ENCODE data around the gene OPTC. TPM values are rescaled to one million over a fixed set of nuclear protein-coding genes. Genes with fewer than 3 reads are reported as not detected.

OPTC gene
- polyA plus RNA-seq, 1 experiment = not detected

DNA sequence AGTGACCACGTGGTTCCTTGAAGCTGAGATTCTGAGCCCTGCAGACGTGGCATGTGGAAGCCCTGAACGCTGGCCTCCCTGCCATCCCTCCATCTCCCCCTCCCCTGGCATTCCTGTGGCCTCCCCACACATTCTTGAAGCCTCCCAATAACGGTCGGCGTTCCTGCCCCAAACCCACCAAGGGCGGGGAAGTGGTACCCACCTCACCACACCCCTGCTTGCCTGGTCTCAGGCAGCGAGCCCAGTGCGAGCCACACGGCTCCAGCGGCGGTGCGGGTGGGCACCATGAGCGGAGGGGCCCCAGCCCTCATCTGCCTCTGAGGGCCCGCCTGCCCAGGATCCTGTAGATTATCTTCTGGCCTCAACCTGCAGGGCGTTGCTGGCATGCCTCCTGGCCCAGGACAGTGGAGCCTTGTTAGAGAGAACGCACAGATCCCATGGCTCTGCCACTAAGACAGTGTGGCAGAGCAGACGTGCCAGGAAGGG lies 38.9 kb upstream of the OPTC start:
- POLR2A ChIA-PET = no interaction called here
- no peak overlapping the region for H3K4me3 ChIP-seq (ENCODE audit: low read depth, low read length)
- TF ChIP-seq, protein P1, sequence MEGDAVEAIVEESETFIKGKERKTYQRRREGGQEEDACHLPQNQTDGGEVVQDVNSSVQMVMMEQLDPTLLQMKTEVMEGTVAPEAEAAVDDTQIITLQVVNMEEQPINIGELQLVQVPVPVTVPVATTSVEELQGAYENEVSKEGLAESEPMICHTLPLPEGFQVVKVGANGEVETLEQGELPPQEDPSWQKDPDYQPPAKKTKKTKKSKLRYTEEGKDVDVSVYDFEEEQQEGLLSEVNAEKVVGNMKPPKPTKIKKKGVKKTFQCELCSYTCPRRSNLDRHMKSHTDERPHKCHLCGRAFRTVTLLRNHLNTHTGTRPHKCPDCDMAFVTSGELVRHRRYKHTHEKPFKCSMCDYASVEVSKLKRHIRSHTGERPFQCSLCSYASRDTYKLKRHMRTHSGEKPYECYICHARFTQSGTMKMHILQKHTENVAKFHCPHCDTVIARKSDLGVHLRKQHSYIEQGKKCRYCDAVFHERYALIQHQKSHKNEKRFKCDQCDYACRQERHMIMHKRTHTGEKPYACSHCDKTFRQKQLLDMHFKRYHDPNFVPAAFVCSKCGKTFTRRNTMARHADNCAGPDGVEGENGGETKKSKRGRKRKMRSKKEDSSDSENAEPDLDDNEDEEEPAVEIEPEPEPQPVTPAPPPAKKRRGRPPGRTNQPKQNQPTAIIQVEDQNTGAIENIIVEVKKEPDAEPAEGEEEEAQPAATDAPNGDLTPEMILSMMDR (IDR thresholded peaks at IDR 0.05; ENCODE audit: low read depth, low read length) = no peak
- peaks cover 30% of the 10 kb centered on the region for H3K27me3 ChIP-seq (ENCODE audit: control insufficient read depth, insufficient read depth, low read length)
- no peak overlapping the region for H3K27ac ChIP-seq (ENCODE audit: low read depth, low read length)
- no peak for DNase-seq (ENCODE audit: low read depth, low spot score)
- CTCF ChIA-PET = no interaction called here
- H3K9me3 ChIP-seq (ENCODE audit: control insufficient read depth, insufficient read depth, low read length) = no peaks in the 10 kb centered on the region

DNA sequence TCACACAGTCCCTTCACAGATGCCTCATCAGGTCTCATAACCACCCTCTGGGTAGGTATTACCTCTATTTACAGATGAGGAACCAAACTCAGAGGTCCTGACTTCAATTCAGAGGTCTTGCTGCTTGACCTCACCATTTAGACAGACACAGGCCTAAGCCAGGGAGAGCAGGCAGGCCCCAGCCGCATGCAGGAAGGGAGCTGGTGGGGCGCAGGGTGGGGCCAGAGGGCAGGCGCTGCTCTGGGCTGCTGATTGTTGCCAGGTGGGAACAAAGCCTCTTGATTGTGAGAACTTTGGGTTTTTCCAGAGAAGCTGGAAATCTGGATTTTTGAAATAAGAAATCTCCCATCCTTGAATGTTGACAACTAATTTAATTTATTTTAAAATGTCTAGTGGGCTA lies 38.2 kb upstream of the OPTC start:
- H3K4me3 ChIP-seq (ENCODE audit: low read depth, low read length) = no peak overlapping the region
- ChIA-PET POLR2A (no interaction called here), CTCF (interaction anchor here (1.3 kb wide), 1 partner anchor 32 kb away, joined by 4 read pairs; no protein-coding TSS in a partner anchor)
- H3K27ac ChIP-seq (ENCODE audit: low read depth, low read length) = no peak overlapping the region
- H3K9me3 ChIP-seq (ENCODE audit: control insufficient read depth, insufficient read depth, low read length) = no peaks in the 10 kb centered on the region
- H3K27me3 ChIP-seq (ENCODE audit: control insufficient read depth, insufficient read depth, low read length) = peaks cover 25% of the 10 kb centered on the region
- TF ChIP-seq, protein P1 (IDR thresholded peaks at IDR 0.05; ENCODE audit: low read depth, low read length) = no peak
- no peak for DNase-seq (ENCODE audit: low read depth, low spot score)

DNA sequence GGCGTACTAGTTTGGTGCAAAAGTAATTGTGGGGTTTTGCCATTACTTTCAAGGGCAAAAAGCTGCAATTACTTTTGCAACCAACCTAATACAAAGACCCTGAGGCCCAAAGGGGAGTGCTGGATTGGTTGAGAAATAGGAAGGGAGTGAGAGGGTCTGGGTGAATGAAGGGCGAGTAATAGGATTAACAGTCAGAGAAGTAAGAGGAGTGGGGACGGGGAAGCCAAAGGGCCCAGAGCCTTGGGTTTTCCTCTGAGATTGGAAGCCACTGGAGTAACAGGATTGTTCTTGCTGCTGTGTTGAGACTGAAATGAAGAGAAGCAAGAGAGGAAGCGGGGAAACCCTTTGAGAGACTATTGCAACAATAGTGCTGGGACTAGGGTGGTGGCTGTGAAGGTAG lies 37.4 kb upstream of the OPTC start:
- POLR2A ChIA-PET = no interaction called here
- Histone ChIP-seq H3K9me3 (ENCODE audit: control insufficient read depth, insufficient read depth, low read length) (no peaks in the 10 kb centered on the region), H3K4me3 (ENCODE audit: low read depth, low read length) (no peak overlapping the region), H3K27me3 (ENCODE audit: control insufficient read depth, insufficient read depth, low read length) (peaks cover 22% of the 10 kb centered on the region), H3K27ac (ENCODE audit: low read depth, low read length) (no peak overlapping the region)
- DNase-seq (ENCODE audit: low read depth, low spot score) = no peak
- CTCF ChIA-PET = interaction anchor here (0.8 to 1.3 kb wide), 2 partner anchors 31 to 116 kb away, joined by 4 read pairs; no protein-coding TSS in a partner anchor
- TF ChIP-seq, protein P1 (IDR thresholded peaks at IDR 0.05; ENCODE audit: low read depth, low read length) = no peak

GRCh38 chr1:203458078-203458477 lies 35.9 kb upstream of the OPTC start:
- no peak overlapping the region for H3K27ac ChIP-seq (ENCODE audit: low read depth, low read length)
- CTCF ChIA-PET = interaction anchor here (0.9 kb wide), 1 partner anchor 116 kb away, joined by 3 read pairs; no protein-coding TSS in a partner anchor
- TF ChIP-seq, protein P1 (IDR thresholded peaks at IDR 0.05; ENCODE audit: low read depth, low read length) = no peak
- DNase-seq (ENCODE audit: low read depth, low spot score) = no peak
- H3K9me3 ChIP-seq (ENCODE audit: control insufficient read depth, insufficient read depth, low read length) = no peaks in the 10 kb centered on the region
- peaks cover 13% of the 10 kb centered on the region for H3K27me3 ChIP-seq (ENCODE audit: control insufficient read depth, insufficient read depth, low read length)
- POLR2A ChIA-PET = no interaction called here
- no peak overlapping the region for H3K4me3 ChIP-seq (ENCODE audit: low read depth, low read length)

DNA sequence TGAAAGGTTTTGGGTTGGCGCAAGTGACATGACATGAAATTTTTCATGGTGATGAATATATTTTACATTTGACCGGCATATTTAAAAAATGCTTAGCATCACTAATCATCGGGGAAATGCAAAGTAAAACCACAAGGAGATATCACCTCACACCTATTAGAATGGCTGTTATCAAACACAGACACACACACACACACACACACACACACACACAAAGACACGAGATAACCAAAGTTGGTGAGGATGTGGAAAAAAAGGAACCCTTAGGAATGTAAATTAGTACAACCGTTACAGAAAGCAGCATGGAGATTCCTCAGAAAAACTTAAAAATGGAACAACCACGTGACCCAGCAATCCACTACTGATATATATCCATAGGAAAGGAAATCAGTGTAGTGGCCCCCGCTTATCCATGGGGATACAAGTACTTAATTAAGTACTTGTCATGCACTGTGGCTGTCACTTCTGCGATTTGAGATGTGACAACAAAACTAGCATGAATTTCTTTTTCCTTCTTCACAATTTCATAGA lies 34.2 kb upstream of the OPTC start:
- no peak overlapping the region for H3K27ac ChIP-seq (ENCODE audit: low read depth, low read length)
- no peak for DNase-seq (ENCODE audit: low read depth, low spot score)
- POLR2A ChIA-PET = no interaction called here
- TF ChIP-seq, protein P1 (IDR thresholded peaks at IDR 0.05; ENCODE audit: low read depth, low read length) = no peak
- H3K27me3 ChIP-seq (ENCODE audit: control insufficient read depth, insufficient read depth, low read length) = peaks cover 6% of the 10 kb centered on the region
- H3K4me3 ChIP-seq (ENCODE audit: low read depth, low read length) = no peak overlapping the region
- CTCF ChIA-PET = interaction anchor here (0.6 kb wide), 1 partner anchor 28 kb away, joined by 3 read pairs; no protein-coding TSS in a partner anchor
- H3K9me3 ChIP-seq (ENCODE audit: control insufficient read depth, insufficient read depth, low read length) = no peaks in the 10 kb centered on the region

Data from AG04450 (cell line).